Measurements from ENCODE around the gene KCNK1. TPM values are rescaled to one million over a fixed set of nuclear protein-coding genes. Genes with fewer than 3 reads are reported as not detected.
A peak's percentile ranks its signal among the peaks of the same experiment; 100 is the strongest.

KCNK1 gene
- total RNA-seq, 1 experiment from 2014 or later, result 31.1 TPM

DNA sequence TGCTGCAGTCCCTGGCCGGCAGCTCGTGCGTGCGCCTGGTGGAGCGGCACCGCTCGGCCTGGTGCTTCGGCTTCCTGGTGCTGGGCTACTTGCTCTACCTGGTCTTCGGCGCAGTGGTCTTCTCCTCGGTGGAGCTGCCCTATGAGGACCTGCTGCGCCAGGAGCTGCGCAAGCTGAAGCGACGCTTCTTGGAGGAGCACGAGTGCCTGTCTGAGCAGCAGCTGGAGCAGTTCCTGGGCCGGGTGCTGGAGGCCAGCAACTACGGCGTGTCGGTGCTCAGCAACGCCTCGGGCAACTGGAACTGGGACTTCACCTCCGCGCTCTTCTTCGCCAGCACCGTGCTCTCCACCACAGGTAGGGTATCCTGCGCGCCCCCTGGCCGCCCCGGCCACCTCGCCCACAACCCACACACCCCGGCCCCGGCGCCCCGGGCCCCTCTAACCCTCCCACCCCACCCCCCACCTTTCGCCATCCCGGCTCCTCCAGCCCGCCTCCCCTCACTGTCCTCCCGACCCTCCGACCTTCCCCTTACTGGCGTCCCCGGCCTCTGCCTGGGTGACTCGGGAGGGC is 352 bp downstream of the KCNK1 start:
- CTCF ChIA-PET, result interaction anchor here (0.7 kb wide), 1 partner anchor 173 kb away, joined by 3 read pairs; no protein-coding TSS in a partner anchor

GRCh38 chr1:233614743-233615521 is 1.0 kb downstream of the KCNK1 start:
- Histone ChIP-seq H3K79me2 (ENCODE audit: low read length) (peaks cover 55% of the 10 kb centered on the region), H3K4me2 (ENCODE audit: low read length) (peak overlapping the region; percentile 93), H3K4me1 (ENCODE audit: insufficient read depth, low read length) (peaks cover 24% of the 10 kb centered on the region), H2AFZ (ENCODE audit: low read length) (peak overlapping the region; percentile 60), H3K4me3 (ENCODE audit: low read length) (peak overlapping the region; percentile 90), H3K36me3 (ENCODE audit: low read depth, low read length) (peaks cover 10% of the 10 kb centered on the region), H3K9ac (ENCODE audit: low read length) (peak overlapping the region; percentile 90), H3K9me2 (replicated peaks; ENCODE audit: low read length) (no peaks in the 10 kb centered on the region), H3K27me3 (ENCODE audit: low read length) (no peaks in the 10 kb centered on the region), H3K27ac (ENCODE audit: low read length) (peak overlapping the region; percentile 86), H3F3A (ENCODE audit: low read length, unreplicated experiment) (no peaks in the 10 kb centered on the region), H4K20me1 (ENCODE audit: low read length) (peaks cover 28% of the 10 kb centered on the region), H3K9me3 (ENCODE audit: low read length) (no peaks in the 10 kb centered on the region)
- peak; percentile 5 for ATAC-seq
- TF ChIP-seq CTCF (conservative IDR thresholded peaks at IDR 0.05; ENCODE audit: low read depth, low read length) (no peak), EZH2phosphoT487 (IDR thresholded peaks at IDR 0.05; ENCODE audit: borderline replicate concordance, low read length) (no peak), EZH2 (IDR thresholded peaks at IDR 0.05; ENCODE audit: low read length, unreplicated experiment) (no peak)
- ChIA-PET POLR2A (ENCODE audit: unreplicated experiment) (interaction anchor here (0.6 kb wide), 1 partner anchor 293 kb away, joined by 8 read pairs; no protein-coding TSS in a partner anchor), CTCF (no interaction called here)
- TSS peak; percentile 77 for BruUV-seq (replicated peaks)
- DNase-seq, result peak; percentile 61
- intact Hi-C loops (cut with micrococcal nuclease), result loop anchor here (2.0 to 10.0 kb wide), 4 partner anchors 64 to 447 kb away; no protein-coding TSS in a partner anchor

More for the DNA sequence above, 352 bp downstream of the KCNK1 start:
- intact Hi-C loops (cut with micrococcal nuclease), result loop anchor here (2.0 to 10.0 kb wide), 4 partner anchors 65 to 448 kb away; no protein-coding TSS in a partner anchor
- DNase-seq (peak; percentile 57), ATAC-seq (peak; percentile 28)
- Histone ChIP-seq H4K20me1 (ENCODE audit: low read length) (peaks cover 28% of the 10 kb centered on the region), H3K4me1 (ENCODE audit: insufficient read depth, low read length) (peaks cover 24% of the 10 kb centered on the region), H3K9me2 (replicated peaks; ENCODE audit: low read length) (no peaks in the 10 kb centered on the region), H3K4me2 (ENCODE audit: low read length) (peak overlapping the region; percentile 93), H3K9me3 (ENCODE audit: low read length) (no peaks in the 10 kb centered on the region), H3K27ac (ENCODE audit: low read length) (peak overlapping the region; percentile 86), H3K9ac (ENCODE audit: low read length) (peak overlapping the region; percentile 90), H3K79me2 (ENCODE audit: low read length) (peaks cover 51% of the 10 kb centered on the region), H3F3A (ENCODE audit: low read length, unreplicated experiment) (no peaks in the 10 kb centered on the region), H2AFZ (ENCODE audit: low read length) (peak overlapping the region; percentile 66), H3K36me3 (ENCODE audit: low read depth, low read length) (peaks cover 9% of the 10 kb centered on the region), H3K4me3 (ENCODE audit: low read length) (peak overlapping the region; percentile 90), H3K27me3 (ENCODE audit: low read length) (no peaks in the 10 kb centered on the region)
- no TSS peak for BruUV-seq (replicated peaks)
- no peak for TF ChIP-seq EZH2phosphoT487 (IDR thresholded peaks at IDR 0.05; ENCODE audit: borderline replicate concordance, low read length)
- no peak for TF ChIP-seq EZH2 (IDR thresholded peaks at IDR 0.05; ENCODE audit: low read length, unreplicated experiment)
- TF ChIP-seq CTCF (conservative IDR thresholded peaks at IDR 0.05; ENCODE audit: low read depth, low read length), result no peak
- POLR2A ChIA-PET (ENCODE audit: unreplicated experiment), result interaction anchor here (0.6 to 0.7 kb wide), 2 partner anchors 228 to 294 kb away, joined by 3 to 8 read pairs; no protein-coding TSS in a partner anchor

Data from PC-3 (cell line).